ENCODE results near the gene HELZ2.

GRCh38 chr20:63587256-63587655, 13.2 kb upstream of the HELZ2 start:
- TF ChIP-seq, protein P1, sequence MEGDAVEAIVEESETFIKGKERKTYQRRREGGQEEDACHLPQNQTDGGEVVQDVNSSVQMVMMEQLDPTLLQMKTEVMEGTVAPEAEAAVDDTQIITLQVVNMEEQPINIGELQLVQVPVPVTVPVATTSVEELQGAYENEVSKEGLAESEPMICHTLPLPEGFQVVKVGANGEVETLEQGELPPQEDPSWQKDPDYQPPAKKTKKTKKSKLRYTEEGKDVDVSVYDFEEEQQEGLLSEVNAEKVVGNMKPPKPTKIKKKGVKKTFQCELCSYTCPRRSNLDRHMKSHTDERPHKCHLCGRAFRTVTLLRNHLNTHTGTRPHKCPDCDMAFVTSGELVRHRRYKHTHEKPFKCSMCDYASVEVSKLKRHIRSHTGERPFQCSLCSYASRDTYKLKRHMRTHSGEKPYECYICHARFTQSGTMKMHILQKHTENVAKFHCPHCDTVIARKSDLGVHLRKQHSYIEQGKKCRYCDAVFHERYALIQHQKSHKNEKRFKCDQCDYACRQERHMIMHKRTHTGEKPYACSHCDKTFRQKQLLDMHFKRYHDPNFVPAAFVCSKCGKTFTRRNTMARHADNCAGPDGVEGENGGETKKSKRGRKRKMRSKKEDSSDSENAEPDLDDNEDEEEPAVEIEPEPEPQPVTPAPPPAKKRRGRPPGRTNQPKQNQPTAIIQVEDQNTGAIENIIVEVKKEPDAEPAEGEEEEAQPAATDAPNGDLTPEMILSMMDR (conservative IDR thresholded peaks at IDR 0.05; ENCODE audit: low read length): no peak
- no peak for TF ChIP-seq EZH2phosphoT487 (IDR thresholded peaks at IDR 0.05; ENCODE audit: borderline replicate concordance)

Data from Loucy (cell line).